Activated CD4-positive, alpha-beta T cell treated with anti-CD3 and anti-CD28 coated beads, Interleukin-2, amount 50 U/mL, for 4 hours (primary cell): Measurements from ENCODE around the gene SIRT2.
A peak's percentile ranks its signal among the peaks of the same experiment; 100 is the strongest.
"Not testable (repeated sequence)": the region's sequence is repeated elsewhere in the genome, so short reads cannot be mapped to it uniquely, and the experiment has no call there.

ENCODE experiments used
- DNase-seq, 2 experiments: peaks; one replicate each; pipeline ENCODE4 v3.0.0-alpha.2; 2020

Gene SIRT2

DNA sequence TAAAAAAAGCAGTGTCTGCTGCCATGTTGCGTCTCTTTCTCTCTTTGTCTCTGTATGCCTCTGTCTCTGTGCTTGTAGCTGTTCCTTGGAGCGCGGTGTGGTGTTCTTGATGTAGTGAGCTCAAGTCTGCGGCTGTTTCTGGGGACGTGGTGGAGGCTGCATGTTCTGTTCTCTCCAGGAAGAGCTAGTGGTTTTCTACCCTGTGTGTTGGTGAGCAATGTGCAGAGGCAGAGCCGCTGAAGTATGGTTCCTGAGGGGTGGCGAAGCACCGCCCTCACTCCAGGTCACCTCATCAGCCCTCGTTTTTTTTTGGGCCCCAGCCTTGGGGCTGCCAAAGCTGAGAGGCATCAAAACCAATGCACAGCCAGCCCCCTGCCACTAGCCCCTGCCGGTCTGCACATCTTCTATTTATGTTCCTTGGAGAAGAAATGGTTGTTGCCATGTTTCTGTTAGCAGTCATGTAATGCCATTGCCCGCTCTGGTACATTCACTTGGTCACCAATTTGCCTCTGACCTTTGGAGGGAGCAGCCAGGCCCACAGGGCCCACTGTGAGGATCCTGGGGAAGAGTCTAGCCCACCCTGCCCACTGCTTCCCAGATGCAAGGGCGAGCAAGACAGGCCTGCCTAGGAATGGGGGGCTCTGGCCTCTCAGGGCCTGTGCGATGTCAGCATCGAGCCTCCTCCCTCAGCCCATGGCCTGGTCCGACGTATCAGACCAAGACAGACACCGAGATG is 56.8 kb downstream of the SIRT2 start:
- peak; percentile 44 to 48 for DNase-seq

DNA sequence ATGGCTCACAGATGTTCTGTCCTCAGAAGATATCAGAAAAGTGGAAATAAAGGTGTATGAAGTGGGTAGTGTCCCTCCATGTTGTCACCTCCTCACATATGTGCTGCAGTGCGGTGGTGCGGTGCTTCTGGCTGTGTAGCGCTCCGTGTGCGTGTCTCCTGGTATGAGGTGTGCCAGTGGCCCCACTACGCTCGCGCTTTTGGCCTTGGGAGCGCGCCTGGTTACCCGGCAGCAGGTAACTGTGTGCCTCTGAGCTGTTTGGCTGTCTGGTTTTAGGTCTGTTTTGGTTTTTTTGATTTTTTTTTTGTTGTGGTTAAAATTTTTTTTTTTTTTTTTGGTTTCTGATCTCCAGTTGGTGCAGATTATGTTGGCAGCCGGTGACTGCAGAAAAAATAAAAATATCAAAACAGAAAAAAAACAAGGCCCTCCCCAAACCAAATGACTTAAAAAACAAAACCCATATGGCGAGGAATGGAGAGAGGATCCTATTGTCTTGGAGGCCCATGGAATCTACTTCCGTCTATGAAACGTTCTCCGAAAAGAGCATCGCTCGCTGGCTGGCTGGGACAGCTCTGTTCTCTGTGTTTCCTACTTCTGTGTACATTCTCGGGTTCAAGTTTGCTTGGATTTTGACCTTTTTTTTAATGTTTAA is 57.5 kb downstream of the SIRT2 start:
- DNase-seq: peak in 1 of 2 experiments; percentile 28

DNA sequence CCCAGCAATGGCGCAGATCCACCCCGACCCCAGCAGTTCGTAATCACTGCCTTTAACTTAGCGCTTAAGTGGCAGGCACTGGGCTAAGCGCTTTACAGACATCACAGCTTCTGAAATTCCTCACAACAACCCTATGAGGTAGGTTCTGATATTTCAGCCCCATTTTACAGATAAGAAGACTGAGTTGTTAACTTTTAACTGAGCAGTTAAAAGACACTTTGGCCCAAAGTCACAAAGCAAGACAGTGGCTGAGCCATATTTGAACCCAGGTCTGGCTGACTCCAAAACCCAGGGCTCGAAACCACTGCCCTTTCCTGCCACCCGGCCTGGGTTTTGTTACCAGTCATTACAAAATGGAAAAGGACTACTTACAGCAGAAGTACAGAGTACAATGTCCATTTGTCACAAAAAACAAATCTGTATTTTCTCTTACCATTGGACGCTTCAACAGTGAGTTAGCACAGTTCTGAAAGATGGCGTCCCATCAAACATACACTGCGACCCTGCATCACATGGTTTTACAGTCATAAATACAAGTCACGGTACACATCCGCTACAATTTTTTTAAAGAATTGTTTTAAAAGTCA is 58.1 kb downstream of the SIRT2 start:
- DNase-seq: no peak

DNA sequence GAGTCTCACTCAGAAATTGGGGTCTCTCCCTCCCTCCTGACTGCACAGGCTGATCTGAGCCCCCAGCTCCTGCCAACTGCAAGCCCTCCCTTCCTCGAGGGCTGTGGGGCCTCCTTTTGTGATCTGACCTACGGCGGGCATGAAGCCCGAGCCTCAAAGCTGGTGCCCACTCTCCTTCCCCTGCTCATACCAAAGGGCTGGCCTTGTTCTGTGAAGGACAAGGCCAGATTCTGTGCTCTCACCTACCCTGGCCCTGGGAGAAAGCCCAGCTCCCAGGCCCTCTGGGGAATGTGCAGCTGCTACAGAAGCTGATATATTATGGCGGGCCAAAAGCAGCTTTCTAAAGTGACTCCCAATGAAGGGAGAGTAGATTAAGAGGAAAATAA is 58.8 kb downstream of the SIRT2 start:
- no peak for DNase-seq

GRCh38 chr19:38839816-38840582 is 59.4 kb downstream of the SIRT2 start:
- DNase-seq: no peak

DNA sequence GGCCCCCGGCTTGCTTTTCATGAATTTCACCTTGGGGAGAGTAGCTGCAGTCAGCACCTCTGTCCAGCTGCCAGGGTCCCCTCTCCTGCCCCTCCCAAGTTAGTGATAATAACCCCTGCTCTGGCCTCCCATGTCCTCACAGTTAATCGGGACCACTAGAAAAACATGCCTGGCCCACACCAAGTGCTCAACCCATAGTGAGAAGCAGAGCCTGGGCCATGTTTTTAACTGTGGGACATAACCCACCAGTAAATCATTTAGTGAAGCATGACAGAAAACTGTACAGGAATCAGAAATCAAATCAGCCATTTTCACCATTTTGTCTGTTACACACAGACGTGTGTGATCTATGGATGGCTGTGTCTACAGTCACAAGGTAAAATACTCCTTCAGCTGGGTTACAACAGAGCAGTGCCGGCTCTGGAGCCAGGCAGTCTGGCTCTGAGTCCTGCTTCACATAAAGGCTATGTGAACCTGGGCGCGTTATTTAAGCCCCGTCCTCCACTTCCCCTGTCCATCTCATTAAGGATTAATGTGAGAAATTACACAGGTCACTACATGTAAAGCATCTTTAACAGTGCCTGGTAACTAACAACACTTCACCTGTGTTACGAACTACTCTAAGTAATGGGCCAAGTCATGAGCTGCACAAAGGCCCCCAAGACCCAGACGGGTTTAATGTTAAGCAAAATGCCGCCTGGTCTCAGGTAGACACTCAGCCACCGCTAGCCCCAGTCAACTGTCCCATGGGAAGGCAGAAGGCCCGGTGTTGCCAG is 60.2 kb downstream of the SIRT2 start:
- no peak for DNase-seq

GRCh38 chr19:38838208-38838985 is 61.0 kb downstream of the SIRT2 start:
- peak; percentile 60 to 65 for DNase-seq

DNA sequence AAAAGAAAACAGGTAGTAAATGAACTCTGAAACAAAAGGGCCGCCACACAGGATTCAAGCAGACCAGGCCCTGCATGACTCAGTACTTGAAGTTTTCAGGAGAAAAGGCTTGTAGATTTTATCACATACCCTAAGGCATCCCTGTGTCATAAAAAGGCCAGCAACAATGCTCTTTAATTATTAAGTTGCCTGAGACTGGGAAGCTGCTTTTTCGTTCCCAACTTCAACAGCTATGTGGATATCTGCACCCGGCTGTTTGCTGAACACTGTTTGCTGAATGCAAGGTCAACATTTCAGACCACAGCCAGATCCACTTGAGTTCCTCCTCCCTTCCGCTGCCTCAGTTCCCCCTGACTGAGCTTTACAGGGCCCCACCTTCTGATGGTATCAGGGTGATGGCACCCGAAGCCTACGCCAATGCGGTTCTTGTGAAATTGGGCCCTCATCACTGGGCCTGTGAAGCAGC is 61.7 kb downstream of the SIRT2 start:
- no peak for DNase-seq

- DNase-seq: no peak
Observed at GRCh38 chr19:38836983-38837626, 62.3 kb downstream of the SIRT2 start.

- DNase-seq: no peak
Observed at GRCh38 chr19:38836159-38836982, 63.0 kb downstream of the SIRT2 start.

GRCh38 chr19:38834590-38834989 is 64.8 kb downstream of the SIRT2 start:
- no peak for DNase-seq

- no peak for DNase-seq
Observed at GRCh38 chr19:38834104-38834490, 65.3 kb downstream of the SIRT2 start.

DNA sequence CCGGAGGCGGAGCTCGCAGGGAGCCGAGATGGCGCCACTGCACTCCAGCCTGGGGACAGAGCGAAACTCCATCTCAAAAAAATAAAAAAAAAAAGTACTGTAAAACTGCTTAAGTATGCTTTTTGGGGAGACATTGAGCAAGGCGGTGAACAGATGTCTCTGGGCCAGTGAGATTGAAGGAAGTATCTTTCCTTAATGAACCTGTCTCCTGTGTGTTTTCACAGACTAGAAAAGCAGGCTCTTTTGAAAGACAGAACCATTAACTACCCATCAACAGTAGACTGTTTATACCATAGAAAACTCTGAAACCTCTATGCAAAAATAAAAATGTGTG is 66.4 kb downstream of the SIRT2 start:
- no peak for DNase-seq

GRCh38 chr19:38831142-38831605 is 68.2 kb downstream of the SIRT2 start:
- DNase-seq: no peak

- DNase-seq: no peak
Observed at GRCh38 chr19:38830039-38830733, 69.2 kb downstream of the SIRT2 start.

- not testable (repeated sequence) for DNase-seq
Observed at GRCh38 chr19:38829203-38829602, 70.2 kb downstream of the SIRT2 start.
